PC-3 (cell line): Measurements from ENCODE around the gene MAML2. TPM values are rescaled to one million over a fixed set of nuclear protein-coding genes. Genes with fewer than 3 reads are reported as not detected.
A peak's percentile ranks its signal among the peaks of the same experiment; 100 is the strongest.

Source experiments
- ATAC-seq: fragments of 200-7000 bp; cut with Tn5 transposase; 2 replicates; pipeline ENCODE4 v1.9.1; 2020; ENCODE audit warnings: mild to moderate bottlenecking, moderate library complexity
- BruUV-seq: library from RNA; stranded (reverse); fragments of 400-500 nt; replicated peaks from 2 replicates; lab custom pipeline; 2021; lab: Mats Ljungman, UMichigan
- CTCF ChIA-PET: fragments of 300-600 bp; sonication (Branson Sonifier 250); formaldehyde crosslinking; loops from one replicate; lab custom pipeline; 2022; ENCODE audit warnings: antibody characterized with exemption; lab: Charles Lee
- POLR2A ChIA-PET: fragments of 300-600 bp; sonication (Branson Sonifier 250); formaldehyde crosslinking; loops from one replicate; lab custom pipeline; 2022; ENCODE audit warnings: antibody characterized with exemption; ENCODE audit not compliant: unreplicated experiment; lab: Charles Lee
- DNase-seq: peaks from one replicate; pipeline ENCODE4 v3.0.0-alpha.2; 2015
- H2AFZ ChIP-seq: fragments of 300-600 bp; sonication (generic); 2 replicates; pipeline ENCODE4 v1.6.0; 2016; ENCODE audit warnings: antibody characterized with exemption, low read length
- H3F3A ChIP-seq: fragments of 300-600 bp; sonication (generic); one replicate; pipeline ENCODE4 v1.6.0; 2017; ENCODE audit warnings: antibody characterized with exemption, low read length, control low read depth, mild to moderate bottlenecking; ENCODE audit not compliant: unreplicated experiment
- H3K27ac ChIP-seq: fragments of 300-600 bp; sonication (generic); 2 replicates; pipeline ENCODE4 v1.5.1; 2016; ENCODE audit warnings: mild to moderate bottlenecking, low read length
- H3K27me3 ChIP-seq: fragments of 300-600 bp; sonication (generic); 2 replicates; pipeline ENCODE4 v1.6.1; 2016; ENCODE audit warnings: low read length, mixed read lengths
- H3K36me3 ChIP-seq: fragments of 300-600 bp; sonication (generic); 2 replicates; pipeline ENCODE4 v1.6.1; 2016; ENCODE audit warnings: low read depth, mixed run types, low read length, mixed read lengths
- H3K4me1 ChIP-seq: fragments of 300-600 bp; sonication (generic); 2 replicates; pipeline ENCODE4 v1.5.1; 2016; ENCODE audit warnings: low read length; ENCODE audit not compliant: insufficient read depth
- H3K4me2 ChIP-seq: fragments of 300-600 bp; sonication (generic); 2 replicates; pipeline ENCODE4 v1.6.0; 2016; ENCODE audit warnings: low read length
- H3K4me3 ChIP-seq: fragments of 300-600 bp; sonication (generic); 2 replicates; pipeline ENCODE4 v1.5.1; 2016; ENCODE audit warnings: mild to moderate bottlenecking, low read length, mixed read lengths
- H3K79me2 ChIP-seq: fragments of 300-600 bp; sonication (generic); 2 replicates; pipeline ENCODE4 v1.6.1; 2017; ENCODE audit warnings: low read length, mixed read lengths
- H3K9ac ChIP-seq: fragments of 300-600 bp; sonication (generic); 2 replicates; pipeline ENCODE4 v1.6.0; 2016; ENCODE audit warnings: mild to moderate bottlenecking, low read length
- H3K9me2 ChIP-seq: fragments of 300-600 bp; sonication (generic); replicated peaks from 2 replicates; pipeline ENCODE4 v1.6.1; 2016; ENCODE audit warnings: mixed run types, low read length, mixed read lengths
- H3K9me3 ChIP-seq: fragments of 300-600 bp; sonication (generic); 2 replicates; pipeline ENCODE4 v1.6.1; 2016; ENCODE audit warnings: low read length, mixed read lengths
- H4K20me1 ChIP-seq: fragments of 300-600 bp; sonication (generic); 2 replicates; pipeline ENCODE4 v1.6.1; 2016; ENCODE audit warnings: low read length, mixed read lengths
- CTCF ChIP-seq: fragments of 300-600 bp; sonication (generic); conservative IDR thresholded peaks from 2 replicates; pipeline ENCODE4 v1.5.1; 2017; ENCODE audit warnings: antibody characterized with exemption, low read depth, mild to moderate bottlenecking, low read length
- EZH2 ChIP-seq: fragments of 300-600 bp; sonication (generic); IDR thresholded peaks from one replicate; pipeline ENCODE4 v1.6.1; 2017; ENCODE audit warnings: antibody characterized with exemption, mild to moderate bottlenecking, low read length; ENCODE audit not compliant: unreplicated experiment
- EZH2phosphoT487 ChIP-seq: fragments of 300-600 bp; sonication (generic); IDR thresholded peaks from 2 replicates; pipeline ENCODE4 v1.6.1; 2018; ENCODE audit warnings: mild to moderate bottlenecking, antibody characterized with exemption, low read length, borderline replicate concordance
- intact Hi-C: fragments of 100-400 bp; cut with micrococcal nuclease; formaldehyde crosslinking; loops from 2 replicates; pipeline ENCODE4 v1.9.0; 2023
- total RNA-seq: library from RNA; depleted of rRNA; stranded (reverse); fragments of >200 nt; gene quantifications from 2 replicates; pipeline ENCODE4 v1.2.3, GENCODE V29; 2014

MAML2 gene
- total RNA-seq, 1 experiment from 2014 or later = 10.9 TPM

DNA sequence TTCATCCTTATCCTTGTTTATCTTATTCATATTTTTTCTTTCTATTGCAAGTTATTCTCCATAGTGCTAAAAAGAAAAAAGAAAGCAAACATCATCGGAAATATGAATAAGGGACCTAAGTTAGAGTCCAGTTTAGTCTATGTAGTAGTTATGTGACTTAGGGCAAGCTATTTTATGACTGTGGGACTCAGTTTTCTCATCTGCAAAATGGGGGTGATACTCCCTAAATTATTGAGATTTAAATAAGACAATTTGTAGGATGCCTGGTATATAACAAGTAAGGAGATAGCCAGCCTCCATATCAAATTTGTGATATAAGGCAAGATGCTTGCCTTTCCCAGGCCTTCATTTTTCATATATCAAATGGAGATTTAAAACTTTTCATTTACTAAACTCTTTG lies 69.5 kb downstream of the MAML2 start:
- H3K27me3 ChIP-seq = no peaks in the 10 kb centered on the region
- peak overlapping the region; percentile 43; the same call in 1 of the 2 replicates for H3K4me3 ChIP-seq
- no peaks in the 10 kb centered on the region for H3K9me3 ChIP-seq
- no peak for ATAC-seq
- no peak overlapping the region for H2AFZ ChIP-seq
- BruUV-seq = no TSS peak
- 0 out of 2 replicates have a peak overlapping the region, but pooled peaks have one; percentile 14 for H3K9ac ChIP-seq
- CTCF ChIA-PET = no interaction called here
- DNase-seq = no peak
- H3K36me3 ChIP-seq = peaks cover 5% of the 10 kb centered on the region; the same call in 1 of the 2 replicates
- POLR2A ChIA-PET = no interaction called here
- H3K79me2 ChIP-seq = peaks cover 5% of the 10 kb centered on the region; the same call in 1 of the 2 replicates
- TF ChIP-seq EZH2phosphoT487 (no peak), EZH2 (no peak), CTCF (no peak)
- H3K4me2 ChIP-seq = peak overlapping the region; percentile 73
- no peaks in the 10 kb centered on the region for H4K20me1 ChIP-seq
- H3K4me1 ChIP-seq = peaks cover 30% of the 10 kb centered on the region
- H3K27ac ChIP-seq = peak overlapping the region; percentile 84
- H3K9me2 ChIP-seq = no peaks in the 10 kb centered on the region
- H3F3A ChIP-seq = no peaks in the 10 kb centered on the region
- intact Hi-C loops = loop anchor here (2.0 kb wide), 2 partner anchors 33 to 69 kb away; partner anchors contain the start of gene MAML2

- H3K4me2 ChIP-seq = peak overlapping the region; percentile 73
- no TSS peak for BruUV-seq
- H3F3A ChIP-seq = no peaks in the 10 kb centered on the region
- ATAC-seq (peak; percentile 79), DNase-seq (peak; percentile 95)
- TF ChIP-seq EZH2 = no peak
- no peak for TF ChIP-seq CTCF
- TF ChIP-seq EZH2phosphoT487 = no peak
- H3K4me3 ChIP-seq = peak overlapping the region; percentile 43
- H4K20me1 ChIP-seq = no peaks in the 10 kb centered on the region
- H3K36me3 ChIP-seq = peaks cover 5% of the 10 kb centered on the region; the same call in 1 of the 2 replicates
- intact Hi-C loops = loop anchor here (2.0 kb wide), 2 partner anchors 34 to 70 kb away; partner anchors contain the start of gene MAML2
- no peaks in the 10 kb centered on the region for H3K9me2 ChIP-seq
- peak overlapping the region; percentile 14 for H3K9ac ChIP-seq
- H3K27ac ChIP-seq = peak overlapping the region; percentile 84
- no peak overlapping the region for H2AFZ ChIP-seq
- H3K4me1 ChIP-seq = peaks cover 25% of the 10 kb centered on the region
- no peaks in the 10 kb centered on the region for H3K27me3 ChIP-seq
- H3K9me3 ChIP-seq = no peaks in the 10 kb centered on the region
- ChIA-PET POLR2A (no interaction called here), CTCF (interaction anchor here (1.0 kb wide), 1 partner anchor 70 kb away, joined by 6 read pairs; the partner anchor contains the start of gene MAML2)
- H3K79me2 ChIP-seq = peaks cover 5% of the 10 kb centered on the region; the same call in 1 of the 2 replicates
Measured at GRCh38 chr11:96272529-96273222, 70.3 kb downstream of the MAML2 start.
